ENCODE results near the gene LSM10.

Gene LSM10

DNA sequence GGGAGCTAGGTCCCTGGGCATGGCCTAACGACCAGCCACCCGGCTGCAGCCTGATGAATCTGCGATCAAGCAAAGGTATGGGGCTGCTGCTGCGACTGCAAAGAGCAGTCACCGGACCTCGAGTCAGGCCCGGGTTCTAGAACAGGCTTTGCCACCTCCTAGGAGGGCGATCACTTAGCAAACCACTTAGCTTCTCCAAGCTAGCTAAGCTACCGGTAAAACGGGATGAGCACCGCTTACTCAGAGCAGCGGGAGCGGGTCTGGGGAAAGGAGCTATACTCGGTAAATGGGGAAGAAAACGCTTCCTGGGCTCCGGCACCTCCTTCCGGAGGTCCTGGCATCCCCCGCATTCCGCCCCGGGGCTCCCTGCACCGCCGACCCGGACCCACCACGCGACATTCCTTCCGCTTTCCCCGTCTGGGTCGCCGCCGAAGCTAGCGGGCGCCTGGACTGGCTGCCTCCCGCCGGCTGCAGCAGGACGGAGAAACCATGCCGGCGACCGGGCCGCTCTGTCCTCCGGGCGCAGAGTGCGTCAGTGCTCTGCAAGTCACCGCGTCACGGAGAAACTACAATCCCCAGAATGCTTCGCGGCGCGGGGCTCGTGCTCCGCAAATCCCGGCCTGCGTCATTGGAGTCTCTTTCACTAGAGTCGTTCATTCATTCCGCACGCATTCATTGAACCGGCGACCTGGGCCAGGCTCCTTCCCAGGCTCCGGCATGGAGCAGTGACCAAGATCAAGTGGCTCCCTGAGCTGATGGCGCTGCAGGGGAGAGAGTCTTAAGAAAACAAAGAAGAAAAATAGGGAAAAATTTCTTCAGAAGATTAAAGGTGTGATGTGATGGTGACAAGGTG, at the start of gene LSM10:
Gene LSM10 (minus strand): TSS at position 531 of the 853 bp plus-strand sequence. CDS start 3,779 bp downstream, outside the sequence.
- peak; percentile 93 for DNase-seq

DNA sequence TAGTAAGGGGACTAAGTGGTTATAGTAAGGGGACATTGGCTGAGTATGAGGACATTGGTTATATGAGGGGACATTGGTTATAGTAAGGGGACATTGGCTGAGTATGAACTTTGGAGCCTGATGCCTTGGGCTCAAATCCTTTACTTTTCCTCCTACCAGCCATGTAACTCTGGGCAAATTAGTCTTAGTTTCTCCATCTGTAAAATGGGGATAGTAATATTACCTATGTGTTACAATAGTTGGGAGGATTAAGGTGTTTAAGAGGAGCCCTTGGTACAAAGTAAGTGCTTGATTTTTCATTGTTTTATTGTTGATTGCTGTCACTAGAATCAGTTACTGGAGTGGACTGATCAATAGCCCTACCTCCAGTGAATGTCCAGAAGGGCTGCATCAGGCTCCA, 49.7 kb upstream of the LSM10 start:
- DNase-seq, result no peak

GRCh38 chr1:36446746-36447145, 49.0 kb upstream of the LSM10 start:
- no peak for DNase-seq

DNA sequence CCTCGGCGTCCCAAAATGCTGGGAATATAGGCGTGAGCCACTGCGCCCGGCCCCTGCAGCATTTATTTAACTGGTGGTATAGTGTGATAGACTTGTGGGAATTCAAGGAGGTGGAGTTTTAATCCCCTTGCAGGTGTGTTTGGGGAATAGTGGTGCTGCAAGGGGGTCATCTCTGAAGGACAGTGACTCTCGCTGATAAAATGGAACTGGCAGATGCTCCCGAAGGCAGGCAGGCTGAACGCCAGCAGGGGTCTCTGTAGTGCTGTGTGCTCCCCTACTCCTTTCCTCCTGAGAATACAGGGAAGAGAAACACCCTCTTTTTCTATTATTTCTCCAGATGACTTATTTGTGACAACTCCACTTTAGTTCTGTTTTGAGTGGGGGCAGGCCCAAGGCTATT, 48.6 kb upstream of the LSM10 start:
- peak; percentile 43 for DNase-seq

DNA sequence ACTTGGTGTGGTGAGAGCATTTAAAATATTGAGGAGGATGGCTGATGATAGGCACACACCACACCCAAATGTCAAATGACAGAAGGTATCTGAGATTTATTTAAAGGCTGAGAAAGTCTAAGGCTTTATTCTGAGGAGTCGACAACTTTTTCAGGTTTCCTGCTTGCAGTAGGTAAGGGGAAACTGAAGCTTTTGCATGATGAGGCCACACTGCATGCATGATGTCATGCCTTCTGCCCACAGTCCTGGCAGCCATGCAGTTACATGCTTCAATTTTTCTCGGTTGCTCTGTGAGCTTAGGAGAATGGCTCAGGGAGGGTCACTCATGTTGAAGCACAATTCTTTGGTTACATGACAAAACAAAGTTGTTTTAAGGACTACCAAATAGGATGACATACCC, 45.6 kb upstream of the LSM10 start:
- DNase-seq, result no peak

- no peak for DNase-seq
Observed at GRCh38 chr1:36442337-36442736, 44.6 kb upstream of the LSM10 start.

GRCh38 chr1:36440646-36441045, 42.9 kb upstream of the LSM10 start:
- DNase-seq, result no peak

DNA sequence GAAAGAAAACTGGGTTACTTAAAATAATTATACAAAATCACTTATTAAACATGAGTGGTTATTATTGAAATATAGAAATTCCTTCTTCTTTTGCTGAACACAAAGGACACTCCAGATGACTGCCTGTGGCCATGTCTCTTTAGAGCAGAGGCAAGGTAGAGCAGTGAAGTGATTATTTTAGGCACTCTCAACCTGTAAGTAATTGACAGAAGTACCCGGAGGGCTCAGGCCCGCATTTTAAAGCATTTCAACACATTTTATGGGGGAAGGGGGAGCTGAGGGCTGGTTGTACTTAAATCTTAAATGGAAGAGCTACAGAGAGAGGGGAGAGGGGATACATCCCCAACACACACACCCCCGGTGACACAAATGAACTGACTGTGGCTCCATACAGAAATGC, 42.3 kb upstream of the LSM10 start:
- no peak for DNase-seq

DNA sequence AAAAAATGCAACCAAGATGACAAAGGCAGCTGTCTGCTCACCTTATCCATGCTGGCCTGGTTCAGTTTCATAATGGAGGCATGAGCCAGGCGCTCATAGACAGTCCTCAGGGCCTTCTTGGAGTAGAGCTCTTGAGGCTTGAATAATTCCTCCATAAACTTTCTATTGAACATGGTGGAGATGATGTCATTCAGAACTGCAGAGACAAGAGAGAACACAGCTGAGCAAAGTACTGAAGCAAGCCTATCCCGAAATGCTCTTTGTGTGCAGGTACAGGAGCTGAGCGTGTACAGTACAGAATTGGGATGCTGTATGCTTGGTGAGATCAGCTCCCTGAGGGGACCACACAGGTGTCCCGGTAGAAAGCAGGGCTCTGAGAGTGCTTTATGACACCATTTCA, 41.0 kb upstream of the LSM10 start:
- no peak for DNase-seq

GRCh38 chr1:36436821-36437220, 39.1 kb upstream of the LSM10 start:
- DNase-seq, result no peak

GRCh38 chr1:36433102-36433501, 35.4 kb upstream of the LSM10 start:
- DNase-seq, result no peak

GRCh38 chr1:36432616-36433015, 34.9 kb upstream of the LSM10 start:
- DNase-seq, result no peak

GRCh38 chr1:36425791-36426190, 28.1 kb upstream of the LSM10 start:
- DNase-seq, result no peak

GRCh38 chr1:36421649-36422048, 23.9 kb upstream of the LSM10 start:
- DNase-seq, result no peak

DNA sequence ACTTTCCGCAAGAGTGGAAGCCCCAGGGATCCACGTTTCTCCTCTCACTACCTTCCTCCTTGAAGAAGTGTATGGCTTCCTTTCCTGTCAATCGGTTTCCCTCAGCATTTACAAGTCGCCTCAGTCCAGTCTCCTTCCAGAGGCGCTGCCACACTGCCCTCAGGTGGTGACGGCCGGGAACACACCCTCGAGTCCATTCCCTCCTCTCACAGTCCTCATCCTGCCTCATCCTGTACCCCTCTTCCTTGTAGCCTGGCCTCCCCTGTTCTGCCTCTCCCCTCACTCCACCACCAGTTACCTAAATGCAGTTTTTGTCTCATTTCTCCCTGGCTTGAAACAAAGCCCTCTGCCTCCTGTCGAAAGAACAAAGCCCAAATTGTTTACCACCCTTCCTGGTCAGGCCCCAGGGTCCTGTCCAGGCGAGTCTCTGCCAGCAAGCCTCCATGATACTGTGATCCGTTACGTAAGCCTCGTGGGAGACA, 23.2 kb upstream of the LSM10 start:
- DNase-seq, result peak; percentile 96

DNA sequence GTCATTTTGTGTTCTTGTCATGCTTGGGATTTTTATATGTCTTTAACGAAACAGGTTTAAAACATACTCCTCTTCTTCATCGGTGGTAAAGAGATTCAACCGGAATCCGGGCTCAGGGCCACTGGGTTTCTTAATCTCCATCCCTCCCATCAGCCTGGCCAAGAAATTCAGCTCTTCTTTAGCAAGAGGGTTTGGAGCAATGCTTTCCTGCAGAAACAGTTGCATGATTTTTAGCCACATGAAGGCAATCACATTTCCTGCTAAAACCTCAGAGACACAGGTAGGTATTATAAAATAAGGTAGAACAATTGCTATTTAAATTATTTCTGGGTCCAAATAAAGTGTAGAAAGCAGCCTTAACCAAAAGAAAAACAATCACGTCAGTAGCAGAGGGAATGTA, 22.7 kb upstream of the LSM10 start:
- peak; percentile 12 for DNase-seq

GRCh38 chr1:36419569-36419968, 21.9 kb upstream of the LSM10 start:
- DNase-seq, result no peak

GRCh38 chr1:36419140-36419539, 21.4 kb upstream of the LSM10 start:
- DNase-seq, result no peak

- DNase-seq, result no peak
Observed at GRCh38 chr1:36417931-36418330, 20.2 kb upstream of the LSM10 start.

- no peak for DNase-seq
Observed at GRCh38 chr1:36415661-36416326, 18.1 kb upstream of the LSM10 start.

- no peak for DNase-seq
Observed at GRCh38 chr1:36414384-36414783, 16.7 kb upstream of the LSM10 start.

DNA sequence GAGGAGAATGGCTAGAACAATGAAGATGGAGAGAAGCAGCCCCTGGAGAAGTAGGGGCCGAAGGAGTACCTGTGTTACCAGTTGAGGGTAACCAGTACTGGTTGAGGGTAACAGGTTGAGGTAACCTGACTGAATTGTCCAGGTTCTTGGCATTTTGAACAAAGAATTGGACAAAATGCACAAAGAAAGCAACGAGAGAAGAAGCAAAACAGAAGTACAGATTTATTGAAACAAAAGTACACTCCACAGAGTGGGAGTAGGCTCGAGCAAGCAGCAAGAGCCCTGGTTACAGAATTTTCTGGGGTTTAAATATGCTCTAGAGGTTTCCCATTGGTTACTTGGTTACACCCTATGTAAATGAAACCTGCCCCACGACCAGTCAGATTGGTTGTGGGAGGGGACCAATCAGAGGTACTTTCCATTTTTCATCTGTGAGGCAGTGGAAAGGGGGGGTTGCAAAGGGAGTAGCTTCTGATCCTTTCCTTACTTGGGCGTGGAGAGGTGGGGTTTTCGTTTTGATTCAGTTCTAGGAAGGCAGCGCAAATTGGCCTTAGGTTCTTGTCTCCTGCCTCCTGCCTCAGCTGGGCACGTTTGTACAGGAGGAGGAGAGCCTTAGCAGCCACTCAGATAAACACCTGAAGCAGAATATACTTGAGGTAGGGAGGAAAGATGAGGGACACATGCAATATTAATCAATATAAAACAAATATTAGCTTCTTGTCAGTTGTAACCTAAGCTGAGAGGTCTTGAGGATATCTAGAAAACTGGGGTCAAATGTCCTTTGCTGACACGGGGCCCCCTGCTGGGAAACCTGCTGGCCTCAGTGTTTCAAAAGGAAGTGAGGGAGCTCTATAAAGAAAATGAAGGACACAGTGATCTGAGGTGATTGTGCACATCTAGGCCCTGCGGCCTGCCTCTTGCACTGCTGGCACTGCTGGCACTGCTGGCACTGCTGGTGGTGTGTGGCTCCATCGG, 14.3 kb upstream of the LSM10 start:
- peak; percentile 36 for DNase-seq

DNA sequence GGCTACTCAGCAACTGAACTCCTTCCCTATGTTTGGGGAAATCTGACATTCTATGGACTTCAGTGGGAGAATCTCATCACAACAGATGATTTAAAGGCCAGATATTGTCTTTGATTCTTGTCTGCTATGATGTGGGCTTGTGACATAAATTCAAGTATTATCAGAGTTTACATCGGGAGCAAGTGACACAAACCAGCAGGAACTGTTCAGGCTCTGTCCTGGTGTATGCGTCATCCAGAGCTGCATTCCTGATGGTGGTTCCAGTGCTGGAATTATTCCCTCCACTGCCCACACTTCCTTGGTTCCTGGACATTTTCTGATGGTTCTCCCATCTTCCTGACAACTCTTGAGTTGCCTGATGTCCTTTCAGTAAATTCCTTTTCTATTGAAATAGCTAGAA, 10.8 kb upstream of the LSM10 start:
- DNase-seq, result no peak

Measured in CD4-positive, alpha-beta T cell treated with Interleukin-17A for 4 hours (primary cell).